ENCODE data around the gene SPATA31D1.

GRCh38 chr9:81986051-81986450, 2.5 kb upstream of the SPATA31D1 start:
- no peak for TF ChIP-seq RAD21 (IDR thresholded peaks at IDR 0.05; ENCODE audit: low read length)
- TF ChIP-seq ZBTB33 (IDR thresholded peaks at IDR 0.05; ENCODE audit: borderline replicate concordance, low read depth): no peak
- no peak for TF ChIP-seq CTCF (IDR thresholded peaks at IDR 0.05)
- TF ChIP-seq PBX3 (IDR thresholded peaks at IDR 0.05): no peak
- TF ChIP-seq GABPA (IDR thresholded peaks at IDR 0.05; ENCODE audit: low read depth): no peak
- no peak for TF ChIP-seq SMC3 (IDR thresholded peaks at IDR 0.05; ENCODE audit: low read depth, low read length)
- TF ChIP-seq POLR2AphosphoS5 (IDR thresholded peaks at IDR 0.05; ENCODE audit: low read depth, low read length): no peak
- no peak for TF ChIP-seq IRF3 (IDR thresholded peaks at IDR 0.05; ENCODE audit: low read depth, low read length)
- TF ChIP-seq USF1 (IDR thresholded peaks at IDR 0.05; ENCODE audit: borderline replicate concordance, low read depth): no peak

Measured in SK-N-SH (cell line).